ENCODE results near the gene WNT6. TPM values are rescaled to one million over a fixed set of nuclear protein-coding genes. Genes with fewer than 3 reads are reported as not detected.

Gene WNT6
- total RNA-seq, 1 experiment from 2014 or later: 7.8 TPM

DNA sequence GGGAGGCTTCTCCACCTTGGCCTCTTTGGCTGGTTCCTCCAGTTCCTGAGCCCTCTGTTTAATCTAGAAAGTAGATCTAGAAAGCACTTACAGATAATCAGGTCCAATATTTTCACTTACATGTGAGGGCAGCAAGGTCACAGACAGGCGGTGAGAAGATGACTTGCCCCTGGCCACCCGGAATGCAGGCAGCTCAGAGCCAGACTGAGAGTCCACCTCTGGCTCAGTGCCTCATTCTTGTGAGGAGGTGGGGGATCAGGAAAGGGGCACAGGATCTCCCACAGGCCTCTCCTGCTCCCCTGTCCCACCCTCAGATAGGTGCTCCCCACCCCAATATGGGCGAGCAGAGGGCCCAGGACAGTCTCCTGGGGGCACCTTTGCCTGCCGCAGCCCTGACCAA, 5.8 kb downstream of the WNT6 start:
- Histone ChIP-seq H3K36me3 (ENCODE audit: insufficient read depth, low read length) (no peaks in the 10 kb centered on the region), H3K79me2 (ENCODE audit: low read length) (no peaks in the 10 kb centered on the region), H3K4me2 (ENCODE audit: low read depth, low read length, poor library complexity, severe bottlenecking) (no peak overlapping the region), H3K4me1 (ENCODE audit: low read length) (peaks cover 2% of the 10 kb centered on the region), H3K4me3 (ENCODE audit: low read length) (no peak overlapping the region), H2AFZ (ENCODE audit: low read length) (no peak overlapping the region), H3K9ac (ENCODE audit: low read length) (no peak overlapping the region), H3K9me3 (ENCODE audit: low read length) (no peaks in the 10 kb centered on the region), H3K9me2 (replicated peaks; ENCODE audit: insufficient read depth, low read length) (no peaks in the 10 kb centered on the region), H3K27me3 (ENCODE audit: low read length) (no peaks in the 10 kb centered on the region), H3K27ac (ENCODE audit: low read length) (no peak overlapping the region), H4K20me1 (ENCODE audit: insufficient read depth, low read depth, low read length) (no peaks in the 10 kb centered on the region)
- DNase-seq: no peak

DNA sequence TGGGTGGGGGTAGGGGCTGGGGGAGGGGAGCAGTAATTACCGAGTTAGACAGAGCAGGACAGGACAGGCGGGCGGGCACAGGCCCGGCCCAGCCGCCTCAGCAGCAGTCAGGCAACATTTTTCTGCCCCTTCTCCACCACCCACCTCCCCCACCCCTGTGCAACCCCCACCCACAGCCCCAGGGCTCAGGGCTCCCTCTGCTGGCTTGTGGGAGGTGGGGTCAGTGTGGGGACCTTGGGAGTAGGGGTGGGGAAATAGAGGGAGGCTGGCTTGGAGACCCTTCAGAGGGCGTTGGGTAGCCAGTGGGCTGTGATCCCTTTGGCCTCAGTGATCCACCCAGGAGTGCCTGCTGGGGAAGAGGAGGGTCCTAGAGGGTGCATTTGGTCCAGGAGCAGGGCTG, 6.4 kb downstream of the WNT6 start:
- no peak overlapping the region for H3K4me3 ChIP-seq (ENCODE audit: low read length)

DNA sequence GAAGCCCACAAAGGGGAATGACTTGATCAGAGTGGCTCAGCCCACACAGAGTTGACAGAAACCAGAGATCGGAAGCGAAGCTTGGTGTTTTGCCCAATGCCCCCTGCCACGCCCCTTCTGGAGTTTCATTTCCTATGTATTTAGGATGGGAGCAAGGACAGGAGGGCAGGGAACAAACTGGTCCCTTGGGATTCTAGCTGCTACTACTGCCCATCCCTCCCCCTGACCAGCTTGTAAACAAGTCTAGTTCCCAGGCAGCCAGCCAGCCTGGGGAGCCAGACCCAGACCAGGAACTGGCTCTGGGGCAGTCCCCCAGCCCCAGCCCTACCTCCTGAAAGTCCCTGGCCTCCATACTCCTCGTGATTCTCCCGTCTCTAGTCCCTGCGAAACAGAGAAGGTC, 8.3 kb downstream of the WNT6 start:
- Histone ChIP-seq H4K20me1 (ENCODE audit: insufficient read depth, low read depth, low read length) (no peaks in the 10 kb centered on the region; the same call in 1 of the 2 replicates), H3K27ac (ENCODE audit: low read length) (no peak overlapping the region), H3K4me1 (ENCODE audit: low read length) (peaks cover 17% of the 10 kb centered on the region), H3K9me3 (ENCODE audit: low read length) (no peaks in the 10 kb centered on the region), H3K27me3 (ENCODE audit: low read length) (no peaks in the 10 kb centered on the region), H3K36me3 (ENCODE audit: insufficient read depth, low read length) (no peaks in the 10 kb centered on the region), H3K4me2 (ENCODE audit: low read depth, low read length, poor library complexity, severe bottlenecking) (no peak overlapping the region), H3K4me3 (ENCODE audit: low read length) (no peak overlapping the region), H3K79me2 (ENCODE audit: low read length) (peaks cover 7% of the 10 kb centered on the region; the same call in 1 of the 2 replicates), H3K9me2 (replicated peaks; ENCODE audit: insufficient read depth, low read length) (no peaks in the 10 kb centered on the region), H3K9ac (ENCODE audit: low read length) (no peak overlapping the region), H2AFZ (ENCODE audit: low read length) (no peak overlapping the region)
- DNase-seq: no peak

More for the DNA sequence above, 6.4 kb downstream of the WNT6 start:
- Histone ChIP-seq H3K9me2 (replicated peaks; ENCODE audit: insufficient read depth, low read length) (no peaks in the 10 kb centered on the region), H4K20me1 (ENCODE audit: insufficient read depth, low read depth, low read length) (no peaks in the 10 kb centered on the region), H3K4me1 (ENCODE audit: low read length) (peaks cover 7% of the 10 kb centered on the region), H3K27me3 (ENCODE audit: low read length) (no peaks in the 10 kb centered on the region), H3K9ac (ENCODE audit: low read length) (no peak overlapping the region), H3K27ac (ENCODE audit: low read length) (no peak overlapping the region), H3K79me2 (ENCODE audit: low read length) (no peaks in the 10 kb centered on the region), H3K9me3 (ENCODE audit: low read length) (no peaks in the 10 kb centered on the region), H3K4me2 (ENCODE audit: low read depth, low read length, poor library complexity, severe bottlenecking) (no peak overlapping the region), H3K36me3 (ENCODE audit: insufficient read depth, low read length) (no peaks in the 10 kb centered on the region), H2AFZ (ENCODE audit: low read length) (no peak overlapping the region)
- no peak for DNase-seq

DNA sequence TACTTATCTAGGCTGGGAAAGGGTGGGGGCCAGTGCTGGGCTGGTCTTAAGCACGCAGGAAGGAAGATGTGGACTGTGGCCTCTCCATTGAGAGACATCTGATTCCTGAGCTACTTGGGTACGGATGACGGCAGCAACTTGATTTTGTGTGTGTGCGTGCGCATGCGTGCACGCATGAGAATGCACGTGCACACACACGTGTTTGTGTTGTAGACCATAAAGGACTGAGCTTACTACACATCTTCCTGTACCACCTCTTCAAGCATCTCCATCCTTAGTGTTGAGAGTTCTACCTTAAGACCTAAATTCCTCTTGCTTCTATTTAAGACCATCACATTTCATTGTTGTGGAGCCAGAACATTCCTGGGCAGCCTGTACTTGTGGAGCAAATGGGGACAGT, 9.5 kb downstream of the WNT6 start:
- H3K27me3 ChIP-seq (ENCODE audit: low read length): no peaks in the 10 kb centered on the region
- peaks cover 7% of the 10 kb centered on the region; the same call in 1 of the 2 replicates for H3K79me2 ChIP-seq (ENCODE audit: low read length)
- H3K4me1 ChIP-seq (ENCODE audit: low read length): peaks cover 17% of the 10 kb centered on the region
- no peaks in the 10 kb centered on the region for H3K9me3 ChIP-seq (ENCODE audit: low read length)
- DNase-seq: no peak
- H3K4me3 ChIP-seq (ENCODE audit: low read length): no peak overlapping the region
- H2AFZ ChIP-seq (ENCODE audit: low read length): no peak overlapping the region
- H3K9me2 ChIP-seq (replicated peaks; ENCODE audit: insufficient read depth, low read length): no peaks in the 10 kb centered on the region
- no peaks in the 10 kb centered on the region; the same call in 1 of the 2 replicates for H4K20me1 ChIP-seq (ENCODE audit: insufficient read depth, low read depth, low read length)
- no peak overlapping the region for H3K27ac ChIP-seq (ENCODE audit: low read length)
- no peaks in the 10 kb centered on the region for H3K36me3 ChIP-seq (ENCODE audit: insufficient read depth, low read length)
- no peak overlapping the region for H3K9ac ChIP-seq (ENCODE audit: low read length)
- H3K4me2 ChIP-seq (ENCODE audit: low read depth, low read length, poor library complexity, severe bottlenecking): no peak overlapping the region

DNA sequence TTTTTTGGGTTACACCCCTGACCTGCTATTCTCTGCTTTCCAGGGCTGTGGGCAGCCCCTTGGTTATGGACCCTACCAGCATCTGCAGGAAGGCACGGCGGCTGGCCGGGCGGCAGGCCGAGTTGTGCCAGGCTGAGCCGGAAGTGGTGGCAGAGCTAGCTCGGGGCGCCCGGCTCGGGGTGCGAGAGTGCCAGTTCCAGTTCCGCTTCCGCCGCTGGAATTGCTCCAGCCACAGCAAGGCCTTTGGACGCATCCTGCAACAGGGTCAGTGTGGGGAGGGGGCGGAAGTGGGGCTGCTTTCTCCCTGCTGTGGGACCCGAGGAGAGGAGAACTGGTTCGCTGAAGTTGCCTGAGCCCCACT, 11.4 kb downstream of the WNT6 start:
- peaks cover 17% of the 10 kb centered on the region for H3K4me1 ChIP-seq (ENCODE audit: low read length)
- H3K9ac ChIP-seq (ENCODE audit: low read length): peak overlapping the region; percentile 85
- peak overlapping the region; percentile 83 for H3K4me2 ChIP-seq (ENCODE audit: low read depth, low read length, poor library complexity, severe bottlenecking)
- peaks cover under 1% of the 10 kb centered on the region; the same call in 1 of the 2 replicates for H4K20me1 ChIP-seq (ENCODE audit: insufficient read depth, low read depth, low read length)
- H3K9me3 ChIP-seq (ENCODE audit: low read length): no peaks in the 10 kb centered on the region
- peaks cover 7% of the 10 kb centered on the region; the same call in 1 of the 2 replicates for H3K79me2 ChIP-seq (ENCODE audit: low read length)
- H3K27ac ChIP-seq (ENCODE audit: low read length): no peak overlapping the region
- H3K36me3 ChIP-seq (ENCODE audit: insufficient read depth, low read length): no peaks in the 10 kb centered on the region; the same call in 1 of the 2 replicates
- no peaks in the 10 kb centered on the region for H3K9me2 ChIP-seq (replicated peaks; ENCODE audit: insufficient read depth, low read length)
- H3K27me3 ChIP-seq (ENCODE audit: low read length): no peaks in the 10 kb centered on the region
- peak overlapping the region; percentile 75 for H3K4me3 ChIP-seq (ENCODE audit: low read length)
- peak overlapping the region; percentile 86 for H2AFZ ChIP-seq (ENCODE audit: low read length)
- DNase-seq: peak; percentile 88

DNA sequence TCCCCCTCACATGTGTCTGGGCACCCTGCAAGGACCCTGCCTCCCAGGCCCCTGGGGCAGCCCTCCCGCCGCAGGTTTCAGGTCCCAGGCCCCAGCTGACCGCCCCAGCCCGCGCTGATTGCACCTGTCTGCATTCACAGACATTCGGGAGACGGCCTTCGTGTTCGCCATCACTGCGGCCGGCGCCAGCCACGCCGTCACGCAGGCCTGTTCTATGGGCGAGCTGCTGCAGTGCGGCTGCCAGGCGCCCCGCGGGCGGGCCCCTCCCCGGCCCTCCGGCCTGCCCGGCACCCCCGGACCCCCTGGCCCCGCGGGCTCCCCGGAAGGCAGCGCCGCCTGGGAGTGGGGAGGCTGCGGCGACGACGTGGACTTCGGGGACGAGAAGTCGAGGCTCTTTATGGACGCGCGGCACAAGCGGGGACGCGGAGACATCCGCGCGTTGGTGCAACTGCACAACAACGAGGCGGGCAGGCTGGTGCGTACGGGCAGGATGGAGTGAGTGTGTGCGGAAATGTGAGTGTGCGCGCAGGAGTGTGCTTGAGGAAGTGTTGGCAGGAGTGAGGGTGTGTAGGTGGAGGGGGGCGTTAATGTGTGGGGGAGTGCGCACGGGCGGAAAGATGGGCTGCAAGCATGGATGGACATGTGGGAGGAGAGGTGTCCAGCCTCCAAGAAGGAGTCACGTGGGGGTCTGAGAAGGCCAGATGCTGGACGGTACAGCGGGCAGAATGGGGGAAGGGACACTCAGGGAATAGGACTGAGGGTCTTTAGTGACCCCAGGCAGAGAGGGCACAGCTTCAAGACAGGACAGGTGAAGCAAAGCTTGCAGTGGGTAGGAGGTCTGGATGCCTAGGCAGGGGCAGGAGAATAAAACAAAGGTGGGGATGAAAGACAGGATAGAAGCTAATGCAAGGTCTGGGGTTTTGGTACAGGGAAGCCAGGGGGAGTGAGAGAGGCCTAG, 12.0 kb downstream of the WNT6 start:
- Histone ChIP-seq H3K79me2 (ENCODE audit: low read length) (peaks cover 7% of the 10 kb centered on the region; the same call in 1 of the 2 replicates), H3K9me3 (ENCODE audit: low read length) (no peaks in the 10 kb centered on the region), H3K27ac (ENCODE audit: low read length) (no peak overlapping the region), H3K9me2 (replicated peaks; ENCODE audit: insufficient read depth, low read length) (no peaks in the 10 kb centered on the region), H2AFZ (ENCODE audit: low read length) (peak overlapping the region; percentile 86; the same call in 1 of the 2 replicates), H3K27me3 (ENCODE audit: low read length) (no peaks in the 10 kb centered on the region), H4K20me1 (ENCODE audit: insufficient read depth, low read depth, low read length) (peaks cover 4% of the 10 kb centered on the region; the same call in 1 of the 2 replicates), H3K9ac (ENCODE audit: low read length) (peak overlapping the region; percentile 85), H3K36me3 (ENCODE audit: insufficient read depth, low read length) (no peaks in the 10 kb centered on the region; the same call in 1 of the 2 replicates), H3K4me3 (ENCODE audit: low read length) (peak overlapping the region; percentile 75), H3K4me1 (ENCODE audit: low read length) (peaks cover 17% of the 10 kb centered on the region), H3K4me2 (ENCODE audit: low read depth, low read length, poor library complexity, severe bottlenecking) (peak overlapping the region; percentile 83)
- peak; percentile 78 for DNase-seq

DNA sequence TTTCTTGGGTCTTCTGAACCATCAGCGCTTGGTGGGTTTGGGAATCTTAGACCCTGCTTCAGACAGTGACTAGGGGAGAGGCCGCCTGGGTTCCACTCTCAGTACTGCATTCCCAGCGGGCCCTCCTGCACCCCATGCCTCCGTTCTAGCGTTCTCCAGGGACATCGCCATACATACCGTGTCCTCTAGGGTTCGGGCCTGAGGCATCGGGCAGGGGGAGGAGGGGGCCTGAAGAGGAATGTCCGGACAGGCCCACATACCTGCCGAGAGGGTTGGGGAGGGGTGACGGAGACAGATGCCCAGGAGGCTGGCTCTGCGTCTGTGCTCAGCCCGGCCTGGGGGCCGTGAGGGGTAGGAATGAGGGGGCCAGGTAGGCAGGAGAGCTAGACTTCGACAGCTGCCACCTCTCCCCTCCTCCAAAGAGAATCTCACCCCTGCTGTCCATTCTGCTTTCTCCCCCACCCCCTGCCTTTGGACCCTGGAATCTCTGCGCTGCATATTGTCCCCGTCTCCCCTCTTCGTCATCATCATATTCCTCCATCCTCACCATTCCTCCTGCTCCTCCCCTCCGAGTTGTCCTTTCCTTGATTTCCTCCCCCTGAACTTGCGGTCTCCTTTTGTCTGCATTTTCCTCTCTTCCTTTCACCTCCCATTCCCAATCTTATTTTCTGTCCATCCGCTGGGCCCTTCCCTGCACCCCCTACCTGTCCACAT, 13.2 kb downstream of the WNT6 start:
- Histone ChIP-seq H3K79me2 (ENCODE audit: low read length) (peaks cover 7% of the 10 kb centered on the region; the same call in 1 of the 2 replicates), H3K36me3 (ENCODE audit: insufficient read depth, low read length) (no peaks in the 10 kb centered on the region; the same call in 1 of the 2 replicates), H3K27me3 (ENCODE audit: low read length) (no peaks in the 10 kb centered on the region), H3K9ac (ENCODE audit: low read length) (peak overlapping the region; percentile 85), H3K4me3 (ENCODE audit: low read length) (peak overlapping the region; percentile 75), H3K27ac (ENCODE audit: low read length) (no peak overlapping the region), H4K20me1 (ENCODE audit: insufficient read depth, low read depth, low read length) (peaks cover 4% of the 10 kb centered on the region; the same call in 1 of the 2 replicates), H3K4me1 (ENCODE audit: low read length) (peaks cover 22% of the 10 kb centered on the region), H2AFZ (ENCODE audit: low read length) (no peak overlapping the region), H3K9me2 (replicated peaks; ENCODE audit: insufficient read depth, low read length) (no peaks in the 10 kb centered on the region), H3K4me2 (ENCODE audit: low read depth, low read length, poor library complexity, severe bottlenecking) (peak overlapping the region; percentile 83), H3K9me3 (ENCODE audit: low read length) (no peaks in the 10 kb centered on the region)
- DNase-seq: no peak
